ENCODE measurements around the gene TM4SF4.

Gene TM4SF4

GRCh38 chr3:149507491-149508324 lies 33.2 kb downstream of the TM4SF4 start:
- Histone ChIP-seq H3K27me3 (ENCODE audit: insufficient read depth, poor library complexity, severe bottlenecking) (no peaks in the 10 kb centered on the region), H3K4me3 (ENCODE audit: severe bottlenecking) (no peak overlapping the region), H3K27ac (ENCODE audit: poor library complexity, severe bottlenecking) (no peak overlapping the region), H3K36me3 (ENCODE audit: low read depth) (no peaks in the 10 kb centered on the region), H3K9me3 (ENCODE audit: severe bottlenecking) (no peaks in the 10 kb centered on the region), H3K4me1 (ENCODE audit: insufficient read depth, poor library complexity, severe bottlenecking) (no peaks in the 10 kb centered on the region)
- TF ChIP-seq CTCF (IDR thresholded peaks at IDR 0.05; ENCODE audit: poor library complexity, severe bottlenecking): no peak
- DNase-seq (ENCODE audit: low spot score) (no peak), ATAC-seq (ENCODE audit: low read depth) (no peak)

- TF ChIP-seq CTCF (IDR thresholded peaks at IDR 0.05; ENCODE audit: poor library complexity, severe bottlenecking): no peak
- no peak overlapping the region for H3K27ac ChIP-seq (ENCODE audit: poor library complexity, severe bottlenecking)
- ATAC-seq (ENCODE audit: low read depth) (no peak), DNase-seq (ENCODE audit: low spot score) (no peak)
- H3K4me1 ChIP-seq (ENCODE audit: insufficient read depth, poor library complexity, severe bottlenecking): no peaks in the 10 kb centered on the region
- H3K36me3 ChIP-seq (ENCODE audit: low read depth): no peaks in the 10 kb centered on the region
- H3K27me3 ChIP-seq (ENCODE audit: insufficient read depth, poor library complexity, severe bottlenecking): no peaks in the 10 kb centered on the region
- H3K4me3 ChIP-seq (ENCODE audit: severe bottlenecking): no peak overlapping the region
- no peaks in the 10 kb centered on the region for H3K9me3 ChIP-seq (ENCODE audit: severe bottlenecking)
These were observed 35.0 kb downstream of the TM4SF4 start for GRCh38 chr3:149509526-149509925.

GRCh38 chr3:149510480-149510879 lies 36.0 kb downstream of the TM4SF4 start:
- Histone ChIP-seq H3K4me3 (ENCODE audit: severe bottlenecking) (no peak overlapping the region), H3K27ac (ENCODE audit: poor library complexity, severe bottlenecking) (no peak overlapping the region), H3K27me3 (ENCODE audit: insufficient read depth, poor library complexity, severe bottlenecking) (no peaks in the 10 kb centered on the region), H3K4me1 (ENCODE audit: insufficient read depth, poor library complexity, severe bottlenecking) (no peaks in the 10 kb centered on the region), H3K9me3 (ENCODE audit: severe bottlenecking) (no peaks in the 10 kb centered on the region), H3K36me3 (ENCODE audit: low read depth) (no peaks in the 10 kb centered on the region)
- no peak for TF ChIP-seq CTCF (IDR thresholded peaks at IDR 0.05; ENCODE audit: poor library complexity, severe bottlenecking)
- no peak for DNase-seq (ENCODE audit: low spot score)
- no peak for ATAC-seq (ENCODE audit: low read depth)

GRCh38 chr3:149511040-149511626 lies 36.6 kb downstream of the TM4SF4 start:
- H3K9me3 ChIP-seq (ENCODE audit: severe bottlenecking): no peaks in the 10 kb centered on the region
- no peak for DNase-seq (ENCODE audit: low spot score)
- H3K27me3 ChIP-seq (ENCODE audit: insufficient read depth, poor library complexity, severe bottlenecking): no peaks in the 10 kb centered on the region
- H3K36me3 ChIP-seq (ENCODE audit: low read depth): no peaks in the 10 kb centered on the region
- no peak overlapping the region for H3K4me3 ChIP-seq (ENCODE audit: severe bottlenecking)
- ATAC-seq (ENCODE audit: low read depth): no peak
- no peak overlapping the region for H3K27ac ChIP-seq (ENCODE audit: poor library complexity, severe bottlenecking)
- TF ChIP-seq CTCF (IDR thresholded peaks at IDR 0.05; ENCODE audit: poor library complexity, severe bottlenecking): no peak
- H3K4me1 ChIP-seq (ENCODE audit: insufficient read depth, poor library complexity, severe bottlenecking): no peaks in the 10 kb centered on the region

Measured in RWPE2 (cell line).